ENCODE data around the gene KRTAP21-1.
"Not testable (repeated sequence)": the region's sequence is repeated elsewhere in the genome, so short reads cannot be mapped to it uniquely, and the experiment has no call there.

The KRTAP21-1 gene

DNA sequence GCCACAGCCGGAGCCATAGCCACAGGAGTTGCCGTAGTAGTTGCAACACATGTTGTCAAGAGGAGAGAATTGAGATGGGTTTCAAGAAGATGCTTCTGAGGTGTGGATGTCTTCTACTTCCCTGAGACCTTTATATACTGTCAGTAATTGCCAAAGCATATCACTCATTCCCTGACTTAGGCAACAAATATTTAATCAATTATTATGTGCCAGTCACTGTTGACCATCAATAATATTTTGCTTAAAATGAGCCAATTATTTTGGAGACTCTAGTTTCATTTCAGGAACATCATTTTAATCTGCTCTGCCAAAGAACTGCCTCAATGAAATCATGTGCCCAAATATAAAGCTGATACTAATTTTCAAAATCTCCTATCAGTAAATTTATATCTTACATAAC lies at the start of gene KRTAP21-1:
KRTAP21-1 (minus strand) TSS at position 101 of the 400 bp plus-strand sequence; CDS start at position 51, 50 bp downstream.
- not testable (repeated sequence) for H3K4me3 ChIP-seq (ENCODE audit: low read depth, low read length)

DNA sequence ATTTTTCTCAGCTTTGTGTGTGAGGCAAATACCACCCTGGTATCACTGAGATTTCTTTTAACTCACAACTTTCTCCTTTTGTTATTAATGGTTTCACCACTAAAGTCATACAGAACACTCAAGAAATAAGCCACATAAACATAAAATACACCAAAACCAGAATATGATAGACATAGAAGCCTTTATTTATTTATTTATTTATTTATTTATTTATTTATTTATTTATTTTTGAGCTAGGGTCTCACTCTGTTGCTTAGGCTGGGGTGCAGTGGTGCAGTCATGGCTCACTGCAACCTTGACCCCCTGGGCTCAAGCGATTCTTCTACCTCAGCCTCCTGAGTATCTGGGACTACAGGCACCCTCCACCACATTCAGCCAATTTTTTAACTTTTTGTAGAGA lies 45.4 kb upstream of the KRTAP21-1 start:
- TF ChIP-seq, protein P1, sequence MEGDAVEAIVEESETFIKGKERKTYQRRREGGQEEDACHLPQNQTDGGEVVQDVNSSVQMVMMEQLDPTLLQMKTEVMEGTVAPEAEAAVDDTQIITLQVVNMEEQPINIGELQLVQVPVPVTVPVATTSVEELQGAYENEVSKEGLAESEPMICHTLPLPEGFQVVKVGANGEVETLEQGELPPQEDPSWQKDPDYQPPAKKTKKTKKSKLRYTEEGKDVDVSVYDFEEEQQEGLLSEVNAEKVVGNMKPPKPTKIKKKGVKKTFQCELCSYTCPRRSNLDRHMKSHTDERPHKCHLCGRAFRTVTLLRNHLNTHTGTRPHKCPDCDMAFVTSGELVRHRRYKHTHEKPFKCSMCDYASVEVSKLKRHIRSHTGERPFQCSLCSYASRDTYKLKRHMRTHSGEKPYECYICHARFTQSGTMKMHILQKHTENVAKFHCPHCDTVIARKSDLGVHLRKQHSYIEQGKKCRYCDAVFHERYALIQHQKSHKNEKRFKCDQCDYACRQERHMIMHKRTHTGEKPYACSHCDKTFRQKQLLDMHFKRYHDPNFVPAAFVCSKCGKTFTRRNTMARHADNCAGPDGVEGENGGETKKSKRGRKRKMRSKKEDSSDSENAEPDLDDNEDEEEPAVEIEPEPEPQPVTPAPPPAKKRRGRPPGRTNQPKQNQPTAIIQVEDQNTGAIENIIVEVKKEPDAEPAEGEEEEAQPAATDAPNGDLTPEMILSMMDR (IDR thresholded peaks at IDR 0.05; ENCODE audit: borderline replicate concordance, insufficient read depth, low read depth, low read length): no peak

DNA sequence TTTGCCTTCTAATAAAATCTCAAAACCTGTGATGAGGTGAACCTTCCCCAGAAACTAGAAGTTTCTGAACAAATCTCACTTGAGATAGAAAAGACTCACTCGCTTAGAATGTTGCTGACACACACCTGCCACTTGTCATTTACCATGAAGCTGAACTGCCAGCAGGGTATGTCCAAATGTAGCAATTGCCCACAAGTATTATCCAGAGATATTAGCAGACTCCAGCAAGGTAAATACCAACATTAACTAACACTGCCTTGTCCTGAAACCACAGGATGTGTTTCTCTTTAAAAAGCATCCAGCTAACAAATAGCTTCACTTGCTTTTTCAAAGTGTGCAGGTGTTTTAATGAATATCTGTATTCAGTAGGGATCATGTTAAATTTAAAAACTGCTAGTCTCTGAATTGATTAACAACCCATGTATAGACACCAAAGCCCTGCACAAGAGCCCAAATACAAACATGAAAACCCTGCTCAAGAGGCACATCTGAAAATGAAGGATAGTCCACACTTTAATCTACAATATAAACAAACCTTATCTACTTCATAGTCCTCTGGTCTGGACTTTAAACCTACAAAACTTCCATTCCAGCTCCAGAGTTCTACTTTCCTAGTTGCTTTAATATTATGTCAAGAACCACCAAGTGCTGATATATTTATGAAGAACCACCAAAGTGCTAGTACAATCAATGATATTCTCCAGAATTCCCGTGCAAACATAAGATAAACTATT lies 38.5 kb upstream of the KRTAP21-1 start:
- H3K4me3 ChIP-seq (ENCODE audit: low read depth, low read length): no peak overlapping the region
- TF ChIP-seq, protein P1 (IDR thresholded peaks at IDR 0.05; ENCODE audit: borderline replicate concordance, insufficient read depth, low read depth, low read length): no peak

More for the DNA sequence above, 45.4 kb upstream of the KRTAP21-1 start:
- no peak overlapping the region for H3K4me3 ChIP-seq (ENCODE audit: low read depth, low read length)

DNA sequence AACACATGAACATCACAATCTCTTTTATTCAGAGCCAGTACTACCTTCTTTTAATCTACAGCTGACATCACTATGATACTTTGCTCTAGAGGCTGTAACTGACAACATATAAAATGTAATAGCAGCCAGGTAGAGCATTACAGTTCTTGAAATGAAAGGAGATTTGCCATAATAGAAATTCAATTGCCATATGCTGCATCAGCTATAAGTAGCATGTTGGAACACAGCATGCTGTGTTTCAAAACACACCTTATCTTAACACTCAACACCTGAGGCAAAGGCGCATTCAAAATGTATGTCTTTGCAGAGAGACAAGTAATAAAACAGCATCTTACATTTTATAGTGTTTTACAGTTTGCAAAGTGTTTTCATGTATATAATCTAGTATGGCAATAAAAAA lies 24.0 kb upstream of the KRTAP21-1 start:
- TF ChIP-seq, protein P1 (IDR thresholded peaks at IDR 0.05; ENCODE audit: borderline replicate concordance, insufficient read depth, low read depth, low read length): no peak

DNA sequence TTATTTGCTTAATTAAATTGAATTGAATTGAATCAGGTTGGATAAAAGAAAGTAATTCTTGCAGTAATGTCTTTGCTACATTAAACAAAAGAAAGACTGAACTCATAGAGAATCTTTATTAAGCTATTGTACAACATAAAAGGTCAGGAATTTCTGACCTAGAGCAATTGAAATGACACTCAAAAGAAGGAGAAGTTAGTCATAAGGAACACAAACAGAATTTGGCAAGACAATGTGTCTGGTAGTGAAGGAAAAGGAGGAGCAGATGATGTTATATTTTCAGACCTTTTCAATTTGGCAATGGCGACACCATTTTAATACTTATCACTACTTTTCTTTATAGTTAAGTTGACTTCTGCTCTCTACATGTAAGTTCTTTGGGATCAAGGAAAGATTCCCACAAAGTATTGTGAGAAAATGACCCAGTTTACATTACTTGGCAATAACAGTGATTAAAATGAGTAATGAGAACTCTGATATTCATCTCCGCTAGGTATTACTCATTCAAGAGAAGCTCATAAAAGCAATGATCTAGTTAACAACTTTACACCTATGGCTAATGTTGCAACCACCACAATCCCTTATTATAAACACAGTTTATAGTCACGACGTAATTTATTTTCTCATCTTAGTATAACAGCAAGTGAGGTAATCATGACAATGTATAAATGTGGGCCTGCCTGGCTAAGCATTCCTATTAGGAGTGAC lies 14.7 kb upstream of the KRTAP21-1 start:
- no peak overlapping the region for H3K4me3 ChIP-seq (ENCODE audit: low read depth, low read length)
- TF ChIP-seq, protein P1 (IDR thresholded peaks at IDR 0.05; ENCODE audit: borderline replicate concordance, insufficient read depth, low read depth, low read length): no peak

More for the DNA sequence above, 24.0 kb upstream of the KRTAP21-1 start:
- H3K4me3 ChIP-seq (ENCODE audit: low read depth, low read length): no peak overlapping the region

DNA sequence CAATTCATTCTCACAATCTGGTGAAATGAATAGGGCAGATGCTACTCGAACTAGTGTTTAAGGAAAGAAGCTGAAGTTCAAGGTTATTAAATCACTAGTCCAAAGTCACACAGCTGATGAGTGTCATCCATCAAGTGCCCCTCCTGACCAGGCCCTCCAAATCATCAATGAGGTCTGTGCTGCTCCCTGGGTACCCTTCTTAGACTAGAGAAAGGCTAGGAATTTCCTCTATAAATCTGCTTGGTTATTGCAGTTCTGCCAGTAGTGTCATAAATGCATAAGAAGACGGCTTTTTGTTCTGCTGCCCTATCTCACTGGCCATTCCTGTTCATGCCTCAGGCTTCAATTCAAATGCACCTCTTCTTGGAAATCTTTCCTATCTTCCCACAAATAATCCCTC lies 5.5 kb upstream of the KRTAP21-1 start:
- TF ChIP-seq, protein P1 (IDR thresholded peaks at IDR 0.05; ENCODE audit: borderline replicate concordance, insufficient read depth, low read depth, low read length): no peak
- H3K4me3 ChIP-seq (ENCODE audit: low read depth, low read length): no peak overlapping the region

DNA sequence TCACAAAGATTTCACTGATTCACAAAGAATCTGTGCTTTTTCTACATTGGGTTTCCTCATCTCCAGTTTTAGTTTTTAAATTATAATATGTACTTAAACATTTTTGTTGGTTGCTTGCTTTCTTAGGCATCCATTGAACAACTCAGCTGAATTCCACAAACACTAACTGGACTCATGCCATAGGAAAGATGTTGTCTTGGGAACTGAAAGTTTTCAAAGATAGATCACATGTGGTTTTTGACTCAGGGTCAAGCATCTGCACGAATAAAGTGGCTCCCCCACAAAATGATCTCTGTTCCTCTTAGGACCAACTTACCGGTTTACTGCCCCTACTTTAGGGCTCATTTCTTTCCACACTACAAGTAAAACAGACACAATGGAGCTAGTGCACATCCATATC lies 3.1 kb upstream of the KRTAP21-1 start:
- no peak overlapping the region for H3K4me3 ChIP-seq (ENCODE audit: low read depth, low read length)
- TF ChIP-seq, protein P1 (IDR thresholded peaks at IDR 0.05; ENCODE audit: borderline replicate concordance, insufficient read depth, low read depth, low read length): no peak
